Endothelial cell of umbilical vein (primary cell): ENCODE data around the gene ATXN7L1. TPM values are rescaled to one million over a fixed set of nuclear protein-coding genes. Genes with fewer than 3 reads are reported as not detected.

Source experiments
- BruUV-seq: library from RNA; stranded (reverse); fragments of 400-500 nt; replicated peaks from 2 replicates; lab custom pipeline; 2021; lab: Mats Ljungman, UMichigan
- CTCF ChIA-PET: fragments of 300-600, 350-600 bp; sonication (Branson Sonifier 250); formaldehyde crosslinking; loops from one replicate; lab custom pipeline; 2021; ENCODE audit warnings: antibody characterized with exemption, inconsistent platforms; lab: Charles Lee
- POLR2A ChIA-PET: fragments of 300-600, 350-600 bp; sonication (Branson Sonifier 250); formaldehyde crosslinking; loops from one replicate; lab custom pipeline; 2021; ENCODE audit warnings: antibody characterized with exemption, inconsistent platforms; lab: Charles Lee
- DNase-seq: peaks from one replicate; pipeline ENCODE4 v3.0.0-alpha.2; 2011; ENCODE audit warnings: low read depth, low spot score
- FAIRE-seq: peaks from 2 replicates; lab custom pipeline; 2011; peaks lifted over from hg19 to GRCh38; lab: Jason Lieb, UNC
- H2AFZ ChIP-seq: 2 replicates; pipeline ENCODE4 v1.6.0; 2012; ENCODE audit warnings: low read depth, low read length, control low read depth, inconsistent platforms
- H3K27ac ChIP-seq: 2 replicates; pipeline ENCODE4 v1.5.1; 2011; ENCODE audit warnings: low read depth, mild to moderate bottlenecking, control low read depth, low read length, moderate library complexity; ENCODE audit not compliant: insufficient read depth
- H3K27me3 ChIP-seq, 2 experiments: 2 replicates each; pipeline versions ENCODE4 v1.6.0 to v1.6.1; 2011; ENCODE audit warnings: low read length in 2 of 2, mixed read lengths in 1 of 2; ENCODE audit not compliant: control insufficient read depth in 2 of 2, insufficient read depth in 2 of 2
- H3K36me3 ChIP-seq, 2 experiments: 2 replicates in 1 of 2; 3 replicates in 1 of 2; pipeline ENCODE4 v1.5.1; 2011; ENCODE audit warnings: low read length in 2 of 2, mild to moderate bottlenecking in 1 of 2, moderate library complexity in 1 of 2; ENCODE audit not compliant: control insufficient read depth in 2 of 2, insufficient read depth in 2 of 2; ENCODE audit errors: extremely low read depth in 1 of 2
- H3K4me1 ChIP-seq: 3 replicates; pipeline ENCODE4 v1.5.1; 2011; ENCODE audit warnings: mild to moderate bottlenecking, low read length; ENCODE audit not compliant: control insufficient read depth, insufficient read depth; ENCODE audit errors: extremely low read depth
- H3K4me2 ChIP-seq: 2 replicates; pipeline ENCODE4 v1.6.1; 2011; ENCODE audit warnings: low read length, control low read depth, mixed read lengths; ENCODE audit not compliant: insufficient read depth
- H3K4me3 ChIP-seq, 3 experiments: fragments of 200-600 bp in 1 of 3; sonication (generic), shearing (Covaris generic) in 1 of 3; replicated peaks in 1 of 3; 2 replicates each; pipeline ENCODE4 v1.5.1; 2011 to 2016; ENCODE audit warnings: control low read depth in 3 of 3, low read length in 3 of 3, mild to moderate bottlenecking in 2 of 3, inconsistent platforms in 1 of 3, low read depth in 1 of 3, moderate library complexity in 1 of 3; ENCODE audit not compliant: insufficient read depth in 1 of 3
- H3K79me2 ChIP-seq: 2 replicates; pipeline ENCODE4 v1.6.0; 2012; ENCODE audit warnings: low read length, inconsistent platforms; ENCODE audit not compliant: control insufficient read depth, insufficient read depth
- H3K9ac ChIP-seq: replicated peaks from 2 replicates; pipeline ENCODE3; 2011; ENCODE audit warnings: low read length, control low read depth; ENCODE audit not compliant: insufficient read depth; ENCODE audit errors: extremely low read depth
- H3K9me1 ChIP-seq: replicated peaks from 3 replicates; pipeline ENCODE4 v1.6.0; 2011; ENCODE audit warnings: mild to moderate bottlenecking, low read length; ENCODE audit not compliant: control insufficient read depth, insufficient read depth; ENCODE audit errors: extremely low read depth
- H3K9me3 ChIP-seq: replicated peaks from 2 replicates; pipeline ENCODE4 v1.5.1; 2012; ENCODE audit warnings: low read length, inconsistent platforms; ENCODE audit not compliant: control insufficient read depth, insufficient read depth
- H4K20me1 ChIP-seq: replicated peaks from 2 replicates; pipeline ENCODE3; 2011; ENCODE audit warnings: mild to moderate bottlenecking, low read length; ENCODE audit not compliant: control insufficient read depth, insufficient read depth; ENCODE audit errors: extremely low read depth
- CTCF ChIP-seq, 2 donors: IDR thresholded peaks; 1 replicate in 1 of 2; 2 replicates in 1 of 2; pipeline ENCODE4 v1.5.1; 2011; ENCODE audit warnings: low read length in 2 of 2, mild to moderate bottlenecking in 2 of 2, moderate library complexity in 2 of 2, control low read depth in 1 of 2, inconsistent platforms in 1 of 2, low read depth in 1 of 2; ENCODE audit not compliant: insufficient read depth in 1 of 2; ENCODE audit errors: extremely low read depth in 1 of 2
- EZH2 ChIP-seq: IDR thresholded peaks from 2 replicates; pipeline ENCODE4 v1.6.1; 2012; ENCODE audit warnings: borderline replicate concordance, low read depth, mild to moderate bottlenecking, moderate library complexity, low read length, inconsistent platforms; ENCODE audit not compliant: severe bottlenecking
- FOS ChIP-seq: IDR thresholded peaks from 2 replicates; pipeline ENCODE4 v1.6.1; 2011; ENCODE audit warnings: mild to moderate bottlenecking, low read length, moderate library complexity, borderline replicate concordance; ENCODE audit not compliant: insufficient read depth
- GATA2 ChIP-seq: IDR thresholded peaks from 2 replicates; pipeline ENCODE4 v1.7.0; 2011; ENCODE audit warnings: low read depth, mild to moderate bottlenecking, moderate library complexity, mixed read lengths, low read length; ENCODE audit not compliant: insufficient read length, insufficient read depth
- JUN ChIP-seq: IDR thresholded peaks from 2 replicates; pipeline ENCODE4 v1.6.1; 2011; ENCODE audit warnings: borderline replicate concordance, low read depth; ENCODE audit not compliant: insufficient read length, insufficient read depth
- MAX ChIP-seq: IDR thresholded peaks from 2 replicates; pipeline ENCODE4 v1.6.1; 2011; ENCODE audit not compliant: insufficient read depth, insufficient read length
- MYC ChIP-seq: IDR thresholded peaks from one replicate; pipeline ENCODE4 v1.6.1; 2011; ENCODE audit warnings: mild to moderate bottlenecking, low read depth, low read length
- POLR2A ChIP-seq: IDR thresholded peaks from 2 replicates; pipeline ENCODE4 v1.6.1; 2012; ENCODE audit warnings: low read depth, mild to moderate bottlenecking, control low read depth, low read length
- POLR2AphosphoS5 ChIP-seq: IDR thresholded peaks from 2 replicates; pipeline ENCODE4 v1.6.1; 2012; ENCODE audit warnings: low read depth, mild to moderate bottlenecking, control low read depth, low read length, moderate library complexity; ENCODE audit not compliant: insufficient read depth
- dilution Hi-C: fragments of 300-500 bp; cut with MboI; formaldehyde crosslinking; loops from one replicate; pipeline ENCODE4 v1.15.0; 2019; ENCODE audit warnings: low sequenced_read_pairs; ENCODE audit not compliant: extremely low pct_ligation_motif_present
- intact Hi-C: fragments of 100-400 bp; cut with micrococcal nuclease; formaldehyde crosslinking; loops from one replicate; pipeline ENCODE4 v1.10.0; 2022
- polyA plus RNA-seq, 4 experiments: library from polyadenylated mRNA; depleted of rRNA in 3 of 4; stranded (reverse) in 3 of 4; unstranded in 1 of 4; fragments of >200 nt; gene quantifications; 2 replicates each; pipeline versions ENCODE4 v1.2.1 to v1.2.3, GENCODE V29; 2011 to 2012; ENCODE audit warnings: missing spikeins in 1 of 4
- total RNA-seq: library from RNA; stranded (reverse); gene quantifications from 2 replicates; pipeline ENCODE4 v1.2.3, GENCODE V29; 2021

Gene ATXN7L1
- total and polyA plus RNA-seq, 2 donors (not counting 3 experiments of a cell fraction or from before 2014, with no cell fraction given): 4.6 to 15.6 TPM

GRCh38 chr7:105596866-105597265, 279.5 kb downstream of the ATXN7L1 start:
- Histone ChIP-seq H3K36me3 (no peaks in the 10 kb centered on the region), H3K27me3 (peaks cover 2 to 4% of the 10 kb centered on the region in 2 experiments), H3K4me2 (no peak overlapping the region), H4K20me1 (no peaks in the 10 kb centered on the region), H2AFZ (no peak overlapping the region), H3K27ac (no peak overlapping the region), H3K4me3 (no peak overlapping the region), H3K4me1 (peaks cover 2% of the 10 kb centered on the region), H3K9ac (no peak overlapping the region), H3K9me3 (no peaks in the 10 kb centered on the region), H3K9me1 (no peaks in the 10 kb centered on the region), H3K79me2 (no peaks in the 10 kb centered on the region)
- CTCF ChIA-PET: no interaction called here
- intact Hi-C loops: no loop called here
- dilution Hi-C loops: no loop called here
- FAIRE-seq (no peak), DNase-seq (no peak)
- POLR2A ChIA-PET: no interaction called here
- TF ChIP-seq MYC: no peak
- TF ChIP-seq CTCF (IDR thresholded peaks at IDR 0.05; ENCODE audit: extremely low read depth in 1 of 2, insufficient read depth in 1 of 2, low read depth in 1 of 2, low read length in 2 of 2): no peak
- no peak for TF ChIP-seq POLR2A
- TF ChIP-seq JUN: no peak
- TF ChIP-seq MAX: no peak
- TF ChIP-seq FOS: no peak
- TF ChIP-seq POLR2AphosphoS5: no peak
- no peak for TF ChIP-seq EZH2
- no peak for TF ChIP-seq GATA2
- BruUV-seq: no TSS peak
